GM21528 (cell line): ENCODE results near the gene TCF7L1.
"Not testable (repeated sequence)": the region's sequence is repeated elsewhere in the genome, so short reads cannot be mapped to it uniquely, and the experiment has no call there.

Experiments used
- ATAC-seq: cut with Tn5 transposase; IDR thresholded peaks from one replicate; pipeline ENCODE4 v1.9.1; 2021; ENCODE audit warnings: mild to moderate bottlenecking, moderate library complexity; ENCODE audit not compliant: unreplicated experiment, low FRiP score

The TCF7L1 gene

DNA sequence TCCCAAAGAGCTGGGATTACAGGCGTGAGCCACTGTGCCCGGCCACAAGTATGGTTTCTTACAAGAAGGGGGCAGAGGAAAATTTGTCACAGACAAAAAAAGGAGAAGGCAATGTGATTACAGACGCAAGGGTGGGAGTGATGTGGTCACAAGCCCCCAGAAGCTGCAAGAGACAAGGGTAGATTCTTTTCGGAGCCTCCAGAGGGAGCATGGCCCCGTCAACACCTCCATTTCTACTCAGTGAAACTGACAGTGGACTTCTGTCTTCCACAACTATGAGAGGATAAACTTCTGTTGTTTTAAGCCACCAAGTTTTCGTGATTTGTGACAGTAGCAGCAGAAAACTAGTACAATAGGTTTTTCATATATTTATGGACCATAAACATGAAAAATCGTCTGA lies 2.1 kb upstream of the TCF7L1 start:
- no peak for ATAC-seq

DNA sequence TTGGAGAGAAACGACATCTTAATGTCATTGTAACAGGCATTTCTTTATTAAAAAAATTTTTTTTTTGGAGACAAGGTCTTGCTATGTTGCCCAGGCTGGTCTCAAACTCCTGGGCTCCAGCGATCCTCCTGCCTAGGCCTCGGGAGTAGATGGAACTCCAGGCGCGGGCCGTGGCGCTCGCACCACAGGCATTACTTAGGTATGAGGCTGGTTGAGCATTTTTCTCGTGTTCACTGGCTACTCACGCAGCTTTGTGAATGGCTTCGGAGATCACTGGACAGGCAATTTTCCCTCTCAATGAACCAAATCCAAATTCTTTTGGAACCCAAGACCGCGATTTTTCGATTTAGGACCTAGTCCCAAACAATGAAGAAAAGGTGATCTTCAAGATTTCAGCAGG lies 795 bp upstream of the TCF7L1 start:
- no peak for ATAC-seq

DNA sequence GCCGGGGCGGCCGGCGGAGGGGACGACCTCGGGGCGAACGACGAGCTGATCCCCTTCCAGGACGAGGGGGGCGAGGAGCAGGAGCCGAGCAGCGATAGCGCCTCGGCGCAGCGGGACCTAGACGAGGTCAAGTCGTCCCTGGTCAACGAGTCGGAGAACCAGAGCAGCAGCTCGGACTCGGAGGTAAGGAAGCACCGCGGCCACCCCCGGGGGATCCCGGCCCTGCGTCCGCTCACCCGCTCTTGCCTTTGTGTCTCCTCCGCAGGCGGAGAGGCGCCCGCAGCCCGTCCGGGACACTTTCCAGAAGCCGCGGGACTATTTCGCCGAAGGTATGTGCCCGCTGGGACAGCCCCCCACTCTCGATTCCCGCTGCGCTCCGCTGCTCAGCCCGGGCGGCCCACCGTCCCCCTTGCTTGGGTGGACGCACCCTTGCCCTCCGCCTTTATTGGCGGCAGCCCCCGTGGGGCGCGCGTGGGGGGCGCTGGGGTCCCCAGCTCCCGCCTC lies 611 bp downstream of the TCF7L1 start:
- no peak for ATAC-seq

DNA sequence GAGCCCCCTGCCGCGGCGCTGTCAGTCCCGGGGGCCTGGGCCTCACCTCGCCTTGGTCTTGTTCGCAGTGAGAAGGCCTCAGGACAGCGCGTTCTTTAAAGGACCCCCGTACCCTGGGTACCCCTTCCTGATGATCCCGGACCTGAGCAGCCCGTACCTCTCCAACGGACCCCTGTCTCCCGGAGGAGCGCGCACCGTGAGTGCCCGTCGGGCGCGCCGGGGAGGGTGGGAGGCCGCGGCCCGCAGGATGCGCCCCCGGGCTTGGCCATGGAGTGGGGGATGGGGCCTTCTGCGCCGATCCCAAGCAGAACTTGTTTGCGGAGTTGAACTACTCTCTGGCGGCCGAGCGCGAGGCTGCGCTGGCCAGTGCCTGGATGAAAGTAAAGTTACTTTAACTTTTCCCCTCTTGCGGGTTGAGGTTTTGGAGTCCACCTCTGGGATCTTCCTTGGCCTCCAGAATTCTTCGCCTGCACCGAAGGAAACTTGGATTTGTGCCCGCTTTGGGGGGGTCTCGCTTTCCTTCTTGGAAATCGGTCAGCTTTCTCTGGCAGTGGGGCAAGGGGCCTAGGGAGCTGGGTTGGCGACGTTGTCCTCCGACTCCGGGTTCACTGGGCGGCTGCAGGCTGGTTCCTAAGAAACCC lies 1.2 kb downstream of the TCF7L1 start:
- ATAC-seq, result no peak

DNA sequence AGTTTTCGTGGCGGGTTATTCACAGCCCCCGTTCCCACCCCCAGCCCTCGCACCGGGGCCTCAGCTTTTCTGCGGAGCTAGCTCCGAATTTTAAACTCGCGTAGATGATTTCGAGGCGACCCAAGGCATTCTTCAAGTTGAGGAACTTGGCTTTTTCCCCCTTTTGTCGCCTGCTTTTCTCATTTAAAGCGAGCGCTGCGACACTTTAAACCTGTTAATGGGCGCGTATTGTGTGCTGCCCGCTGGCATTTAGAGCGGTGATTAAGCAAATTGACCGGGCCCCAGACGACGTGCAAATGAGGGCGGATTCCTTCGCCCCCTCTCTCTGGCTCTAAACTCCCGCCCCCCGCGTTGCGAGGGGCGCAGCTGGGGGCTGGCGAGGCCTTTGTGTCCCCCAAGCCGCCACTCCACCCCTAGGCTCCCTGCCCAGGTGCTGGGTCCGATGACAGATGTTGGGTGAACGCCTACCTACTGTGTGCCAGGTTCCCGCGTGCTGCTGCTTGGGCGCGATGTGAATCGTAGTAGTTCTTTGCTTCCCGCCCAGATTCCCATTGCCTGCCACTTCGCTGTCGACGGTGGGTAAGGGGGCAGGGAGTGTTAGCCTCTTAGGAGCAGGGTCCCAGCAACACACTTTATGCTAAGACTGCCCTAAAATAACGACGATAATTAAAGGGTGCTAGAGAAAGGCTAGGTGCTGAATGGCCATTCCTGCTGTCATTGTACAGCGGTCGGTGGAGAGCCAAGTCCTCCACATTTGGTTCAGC lies 1.9 kb downstream of the TCF7L1 start:
- ATAC-seq, result no peak

DNA sequence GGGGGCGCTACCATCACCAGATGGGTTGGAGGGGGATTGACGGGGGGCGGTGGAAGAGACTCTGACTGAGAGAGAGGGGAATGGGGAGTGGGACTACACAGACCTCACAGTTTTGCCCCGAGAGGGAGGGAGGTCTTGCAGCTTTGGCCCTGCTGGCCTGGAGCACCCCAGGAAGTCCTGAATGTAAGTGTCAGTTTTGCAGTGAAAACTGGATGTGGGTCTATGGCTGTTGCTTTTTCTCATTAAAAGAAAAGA lies 2.4 kb downstream of the TCF7L1 start:
- no peak for ATAC-seq

DNA sequence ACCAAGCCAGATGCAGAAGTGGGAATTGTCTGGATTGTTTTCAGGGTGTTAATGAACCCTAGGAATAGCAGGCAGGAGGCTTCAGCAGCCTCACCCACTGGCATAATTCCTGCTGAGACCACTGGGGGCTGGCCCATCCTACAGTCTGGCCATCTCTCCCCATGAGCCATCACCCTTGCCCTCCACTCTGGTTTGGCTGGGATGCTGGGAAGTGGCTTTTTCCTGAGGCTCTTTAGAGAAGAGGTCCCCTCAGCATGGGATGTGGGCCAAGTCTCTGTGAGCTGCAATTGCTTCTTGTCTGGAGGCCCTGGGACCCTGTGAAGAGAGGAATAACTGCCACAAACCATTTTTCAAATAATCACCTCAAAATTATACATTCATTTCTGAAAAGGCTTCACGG lies 4.0 kb downstream of the TCF7L1 start:
- no peak for ATAC-seq

DNA sequence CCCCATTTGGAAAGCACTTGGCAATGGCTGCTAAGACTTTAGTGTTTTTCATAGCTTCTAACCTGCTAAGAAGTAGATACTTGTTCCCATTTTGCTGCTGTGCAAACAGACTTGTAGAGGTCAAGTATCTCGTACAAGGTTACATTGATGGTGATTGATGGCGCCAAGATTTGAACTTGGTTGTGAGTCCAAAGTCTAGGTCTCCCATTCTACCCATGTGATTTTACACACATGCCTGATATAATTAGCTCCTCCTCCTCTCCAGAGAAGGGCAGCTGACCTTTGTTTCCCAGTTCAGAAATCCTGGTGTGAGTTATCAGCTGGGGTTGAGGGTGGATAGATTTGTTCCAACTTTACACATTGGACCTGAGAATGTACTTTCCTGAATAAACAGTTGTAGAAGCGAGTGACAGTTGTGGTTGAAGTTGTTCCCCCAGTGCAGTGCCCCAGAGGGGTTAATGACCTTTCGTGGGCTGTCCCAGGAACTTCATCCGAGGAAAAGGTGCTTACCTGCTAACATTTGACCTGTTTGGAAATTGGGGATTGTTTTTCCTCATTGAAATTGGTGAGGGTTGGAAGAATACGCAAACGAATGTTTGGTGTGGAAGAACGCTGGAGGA lies 10.4 kb downstream of the TCF7L1 start:
- no peak for ATAC-seq

DNA sequence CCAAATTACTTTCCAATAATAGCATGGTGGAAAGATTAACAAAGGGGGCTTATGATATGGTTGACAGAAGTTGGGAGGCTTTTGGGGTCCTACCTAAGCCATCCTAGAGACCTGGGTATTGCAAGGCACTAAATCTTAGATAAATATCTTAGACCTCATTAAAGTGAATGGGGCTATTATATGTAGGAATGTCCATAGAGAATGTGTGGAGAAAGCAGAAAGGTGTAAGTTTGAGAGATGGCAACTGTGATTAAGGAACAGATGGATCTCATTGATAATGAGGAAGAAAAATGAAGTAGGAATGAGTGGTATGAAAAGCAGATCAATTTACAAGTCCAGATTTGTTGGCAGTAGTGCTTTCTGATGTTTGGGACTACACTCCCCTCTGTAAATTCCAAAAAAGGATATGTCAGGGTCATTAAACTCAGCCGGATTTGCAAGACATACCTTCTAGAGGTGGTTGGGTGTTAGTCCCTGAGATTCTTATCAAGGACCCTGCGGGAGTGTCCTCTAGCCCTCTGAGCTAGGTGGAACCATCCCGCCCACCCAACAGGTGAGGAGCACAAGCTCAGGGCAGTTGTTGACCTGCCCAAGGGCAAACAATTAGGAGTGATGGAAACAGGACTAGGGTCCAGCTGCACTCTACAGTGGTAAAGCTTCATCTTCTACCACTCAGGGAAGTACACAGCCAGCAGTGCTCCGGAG lies 12.1 kb downstream of the TCF7L1 start:
- ATAC-seq, result no peak

DNA sequence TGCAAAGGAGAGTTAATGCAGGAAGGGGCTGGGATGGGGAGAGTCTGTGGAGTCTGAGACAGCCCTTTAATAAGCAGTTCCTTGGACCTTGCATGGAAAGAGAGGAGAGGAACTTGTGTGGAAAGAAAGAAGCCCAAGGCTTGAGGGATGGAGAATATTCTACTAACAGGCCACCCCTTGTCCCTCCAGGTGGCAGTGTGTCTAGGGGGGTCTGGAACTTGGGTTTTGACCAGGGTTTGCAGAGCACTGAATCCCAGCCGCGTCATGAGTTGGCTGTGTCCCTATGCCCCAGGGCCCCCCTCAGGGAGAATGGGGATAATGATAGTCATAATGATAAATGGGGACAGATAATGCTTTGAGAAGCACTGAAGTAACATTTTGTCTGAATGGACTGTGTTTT lies 15.0 kb downstream of the TCF7L1 start:
- ATAC-seq, result no peak

DNA sequence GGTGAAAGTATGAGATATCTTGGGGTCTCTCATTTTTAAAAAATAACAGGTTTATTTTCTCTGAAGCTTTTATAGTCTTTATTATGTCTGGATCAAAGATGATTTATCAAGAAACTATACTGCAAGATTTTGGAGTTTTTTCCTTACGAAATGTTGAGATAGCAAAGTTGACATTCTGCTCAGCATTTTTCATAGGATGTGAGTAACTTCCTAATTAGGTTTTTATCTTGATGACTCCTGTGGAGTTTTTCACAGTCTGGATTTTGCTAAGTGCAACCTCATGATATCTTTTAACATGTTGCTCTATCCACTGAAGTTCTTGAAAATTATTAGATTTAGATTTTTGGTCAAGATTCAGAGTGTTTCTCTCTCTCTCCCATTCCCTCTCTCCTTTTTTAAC lies 17.8 kb downstream of the TCF7L1 start:
- no peak for ATAC-seq

DNA sequence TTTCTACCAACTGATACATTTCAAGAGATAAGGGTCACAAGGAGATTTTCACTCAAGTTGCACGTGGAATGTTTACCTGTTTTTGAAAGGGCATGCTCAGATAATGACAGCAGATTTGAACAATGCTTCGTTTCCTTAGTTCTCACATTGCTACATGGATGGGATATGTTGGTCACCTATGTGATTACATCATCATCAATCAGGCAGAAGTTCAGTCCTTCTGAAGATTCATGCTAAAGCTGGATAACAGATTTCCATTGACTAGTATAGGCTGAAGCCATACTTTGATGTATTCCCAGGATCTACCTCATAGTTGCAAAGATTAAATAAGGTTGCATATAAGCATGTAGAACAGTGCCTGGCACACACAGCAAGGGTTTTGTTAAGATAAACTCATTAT lies 19.7 kb downstream of the TCF7L1 start:
- ATAC-seq, result no peak

DNA sequence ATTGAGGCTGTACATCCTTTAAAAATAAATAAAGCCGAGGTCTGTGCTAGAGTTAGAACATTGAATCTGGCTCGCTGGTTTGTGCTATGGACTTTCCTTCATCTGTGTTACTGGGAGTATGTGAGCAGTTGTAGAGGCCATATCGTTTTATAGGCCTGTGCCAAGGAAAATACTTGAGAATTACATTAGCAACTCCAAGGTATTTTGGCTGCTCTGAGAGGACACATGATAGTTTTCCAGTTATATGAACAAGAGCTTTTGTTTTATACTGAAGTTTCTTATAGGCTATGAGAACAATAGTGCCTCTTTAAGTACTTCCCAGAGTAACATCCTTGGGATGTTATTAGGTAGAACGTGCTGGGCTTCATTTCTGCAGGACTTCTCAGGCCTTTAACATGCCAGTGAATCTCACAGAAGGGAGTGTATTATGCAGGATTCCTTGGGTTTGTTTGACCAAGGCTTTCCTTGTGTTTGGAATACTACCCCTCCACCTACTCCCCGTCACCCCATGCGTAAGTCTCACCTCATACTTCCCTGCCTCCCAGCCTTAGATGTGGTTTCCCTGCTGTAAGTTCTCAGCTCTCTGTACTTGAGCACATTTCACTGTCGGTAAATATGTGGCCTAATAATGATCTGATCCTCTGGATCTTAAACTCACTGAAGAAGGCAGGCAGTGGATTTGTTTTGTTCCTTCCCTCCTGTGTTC lies 21.0 kb downstream of the TCF7L1 start:
- ATAC-seq, result no peak

DNA sequence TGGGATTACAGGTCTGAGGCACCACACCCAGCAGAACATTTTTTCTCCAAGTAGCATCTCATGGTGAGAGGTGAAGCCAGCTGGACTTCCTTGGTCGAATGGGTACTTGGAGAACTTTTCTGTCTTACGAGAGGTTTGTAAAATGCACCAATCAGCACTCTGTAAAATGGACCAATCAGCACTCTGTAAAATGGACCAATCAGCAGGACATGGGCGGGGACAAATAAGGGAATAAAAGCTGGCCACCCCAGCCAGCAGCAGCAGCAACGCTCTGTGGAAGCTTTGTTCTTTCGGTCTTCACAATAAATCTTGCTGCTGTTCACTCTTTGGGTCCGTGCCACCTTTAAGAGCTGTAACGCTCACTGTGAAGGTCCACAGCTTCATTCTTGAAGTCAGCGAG lies 21.9 kb downstream of the TCF7L1 start:
- not testable (repeated sequence) for ATAC-seq

DNA sequence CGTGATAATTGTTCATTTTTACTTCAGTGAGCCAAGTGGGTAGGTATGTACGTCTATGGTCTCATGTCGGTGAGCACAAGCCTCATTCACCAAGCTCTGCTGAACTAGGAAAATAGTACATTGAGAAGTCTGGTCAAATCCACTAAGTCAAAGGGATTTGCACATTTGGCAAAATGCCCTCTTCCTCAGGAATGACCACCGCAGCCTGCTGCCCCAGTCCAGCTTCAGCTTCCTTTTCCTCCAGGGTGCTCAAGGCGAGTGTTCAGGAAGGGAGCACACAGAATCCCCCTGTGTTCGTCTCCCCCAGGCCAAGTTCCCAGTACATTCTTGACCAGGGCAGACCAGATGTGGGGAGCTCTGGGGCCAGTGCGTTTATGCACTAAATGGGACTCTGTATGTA lies 23.0 kb downstream of the TCF7L1 start:
- ATAC-seq, result no peak

DNA sequence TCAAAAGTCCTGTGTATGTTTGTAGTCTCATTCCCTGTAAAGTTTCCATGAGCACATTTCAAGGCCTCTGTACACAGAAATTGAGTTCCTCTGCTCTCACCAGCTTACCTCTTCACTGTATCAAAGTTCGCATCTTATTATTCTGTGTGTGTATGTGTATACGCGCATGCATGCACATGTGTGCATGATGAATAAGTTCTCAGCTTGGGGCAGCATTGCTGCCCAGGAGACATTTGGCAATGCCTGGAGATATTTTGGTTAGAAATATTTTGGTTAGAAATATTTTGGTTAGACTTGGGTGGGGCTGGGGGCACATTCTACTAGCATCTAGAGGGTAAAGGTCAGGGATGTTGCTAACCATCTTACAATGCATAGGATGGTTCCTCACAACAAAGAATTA lies 23.4 kb downstream of the TCF7L1 start:
- ATAC-seq, result no peak

DNA sequence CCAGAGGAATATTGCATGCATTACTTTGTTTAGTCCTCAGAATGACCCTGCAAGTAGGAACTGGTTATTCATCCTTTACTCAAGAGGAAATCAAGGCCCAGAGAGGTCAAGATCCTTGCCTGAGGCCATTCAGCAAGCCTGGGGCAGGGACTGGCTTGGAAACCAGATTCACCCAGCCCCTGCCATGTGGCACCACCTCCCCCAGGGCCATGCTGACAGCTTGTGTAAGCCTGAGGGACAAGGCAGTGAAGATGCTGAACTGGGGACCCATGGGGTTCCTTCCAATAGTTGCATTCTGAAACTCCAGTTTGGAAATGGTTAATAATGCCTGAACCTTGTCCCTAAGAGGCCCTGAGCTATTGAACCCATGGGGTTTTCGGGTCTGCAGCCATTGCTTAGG lies 24.2 kb downstream of the TCF7L1 start:
- no peak for ATAC-seq

DNA sequence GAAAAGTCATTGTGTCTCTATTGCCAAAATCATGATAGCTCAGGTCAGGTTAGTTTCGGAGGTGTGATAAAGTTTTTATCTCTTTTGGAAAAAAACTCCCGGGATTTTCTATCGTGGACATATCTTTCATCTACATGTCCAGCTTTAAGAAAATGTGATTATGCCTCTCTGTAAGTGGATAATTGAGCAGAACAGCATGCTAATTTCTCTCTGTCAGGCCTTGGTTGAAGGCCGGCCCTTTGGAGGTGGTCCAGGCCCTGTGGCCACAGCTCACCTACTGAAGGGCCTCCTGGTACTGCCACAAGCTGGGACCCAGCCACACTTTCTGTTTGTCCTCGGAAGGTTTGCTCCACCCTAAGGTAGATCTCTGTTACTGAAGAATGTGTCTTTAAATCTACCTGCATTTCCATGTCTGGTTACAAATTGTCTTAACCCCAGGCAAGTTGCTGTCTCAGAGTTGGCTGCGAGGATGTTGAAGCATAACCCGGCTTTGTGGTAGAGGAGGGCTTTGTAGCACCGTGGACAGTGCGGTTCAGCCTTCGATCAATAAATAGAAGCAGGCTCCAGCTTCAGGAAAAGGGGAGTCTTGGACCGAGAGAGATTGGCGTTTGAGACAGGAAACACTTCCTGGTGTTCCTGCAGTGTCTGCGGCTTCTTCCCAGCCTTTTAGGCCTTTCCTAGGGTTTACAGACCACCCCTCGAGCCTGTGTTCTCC lies 25.5 kb downstream of the TCF7L1 start:
- ATAC-seq, result no peak

DNA sequence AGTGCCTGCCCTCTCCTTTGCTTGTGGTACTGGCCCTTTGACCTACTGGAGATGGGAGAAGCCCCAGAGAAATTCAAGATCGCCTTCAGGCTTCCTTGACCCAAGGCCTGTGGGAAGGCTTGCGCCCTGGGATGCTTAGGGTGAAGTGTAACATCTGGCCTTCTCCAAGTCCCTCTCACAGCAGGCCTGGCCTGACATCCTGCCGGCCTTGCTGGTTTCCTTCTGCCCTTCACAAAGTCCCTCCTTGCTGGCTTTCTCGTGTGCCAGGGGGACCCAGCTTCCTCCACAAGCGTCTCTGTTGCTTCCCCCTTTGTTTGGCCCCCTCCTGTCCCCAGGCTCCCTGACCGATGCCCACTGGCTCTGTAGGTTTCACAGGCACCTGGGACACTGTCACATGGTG lies 26.4 kb downstream of the TCF7L1 start:
- ATAC-seq, result no peak
